Metanephros (tissue), 1 donor: ENCODE results near the gene DAGLA. TPM values are rescaled to one million over a fixed set of nuclear protein-coding genes. Genes with fewer than 3 reads are reported as not detected.

Experiments
- total RNA-seq: library from RNA; depleted of rRNA; stranded (reverse); fragments of >200 nt; gene quantifications from one replicate; pipeline ENCODE4 v1.2.3, GENCODE V29; 2014

The DAGLA gene
- total RNA-seq: 3.6 TPM

GRCh38 chr11:61679893-61680621 lies at the start of gene DAGLA:
Gene DAGLA (plus strand): TSS chr11:61680391. CDS start chr11:61720156, 39,765 bp downstream.

GRCh38 chr11:61752117-61752924 lies 72.1 kb downstream of the DAGLA start, which contains the start of gene MYRF:
Gene MYRF (plus strand): TSS chr11:61752636. CDS start chr11:61752745, 109 bp downstream.

GRCh38 chr11:61792310-61793082 lies 112.3 kb downstream of the DAGLA start, which contains the start of the genes FEN1 and TMEM258:
Gene FEN1 (plus strand): TSS chr11:61792911. CDS start chr11:61795362, 2,451 bp downstream.
Gene TMEM258 (minus strand): TSS chr11:61792599. CDS start chr11:61792558, 41 bp downstream.

Other genes with a start within 250 kb of the DAGLA start
- 3.4 TPM for gene LRRC10B, start 171.6 kb upstream of the DAGLA start, total RNA-seq
- gene SYT7, start 99.3 kb upstream of the DAGLA start, total RNA-seq: 7.2 TPM
- 12.7 TPM for gene MYRF, start 72.2 kb downstream of the DAGLA start, total RNA-seq
- gene TMEM258, start 112.2 kb downstream of the DAGLA start, total RNA-seq: 117 TPM
- gene FEN1, start 112.5 kb downstream of the DAGLA start, total RNA-seq: 22.5 TPM
- gene FADS1, start 136.6 kb downstream of the DAGLA start, total RNA-seq: 25.9 TPM
- gene FADS2, start 147.9 kb downstream of the DAGLA start, total RNA-seq: 35.3 TPM
- 17.5 TPM for gene FADS3, start 211.2 kb downstream of the DAGLA start, total RNA-seq
- 22.1 TPM for gene RAB3IL1, start 237.2 kb downstream of the DAGLA start, total RNA-seq